ENCODE results near the gene TRMT1. TPM values are rescaled to one million over a fixed set of nuclear protein-coding genes. Genes with fewer than 3 reads are reported as not detected.

The TRMT1 gene
- total RNA-seq, 1 donor from 2014 or later, result 54.2 TPM

GRCh38 chr19:13152974-13153568 is 36.5 kb upstream of the TRMT1 start:
- H3K4me1 Mint-ChIP-seq (ENCODE audit: unreplicated experiment), result peaks cover 46% of the 10 kb centered on the region
- peak overlapping the region; percentile 95 for H3K27ac Mint-ChIP-seq (ENCODE audit: unreplicated experiment)
- peaks cover 34% of the 10 kb centered on the region for H3K27me3 Mint-ChIP-seq (ENCODE audit: unreplicated experiment)
- DNase-seq (ENCODE audit: low spot score), result peak; percentile 97
- no peak for TF ChIP-seq CTCF (IDR thresholded peaks at IDR 0.05; ENCODE audit: unreplicated experiment)
- peaks cover 28% of the 10 kb centered on the region for H3K36me3 Mint-ChIP-seq (ENCODE audit: low read depth, unreplicated experiment)
- H3K4me3 Mint-ChIP-seq (ENCODE audit: unreplicated experiment), result peak overlapping the region; percentile 99
- no peaks in the 10 kb centered on the region for H3K9me3 Mint-ChIP-seq (ENCODE audit: unreplicated experiment)

- TF ChIP-seq CTCF (IDR thresholded peaks at IDR 0.05; ENCODE audit: unreplicated experiment), result no peak
- Mint-ChIP-seq H3K4me3 (ENCODE audit: unreplicated experiment) (peak overlapping the region; percentile 99), H3K9me3 (ENCODE audit: unreplicated experiment) (no peaks in the 10 kb centered on the region), H3K27ac (ENCODE audit: unreplicated experiment) (peak overlapping the region; percentile 95), H3K27me3 (ENCODE audit: unreplicated experiment) (peaks cover 31% of the 10 kb centered on the region), H3K4me1 (ENCODE audit: unreplicated experiment) (peaks cover 42% of the 10 kb centered on the region), H3K36me3 (ENCODE audit: low read depth, unreplicated experiment) (peaks cover 26% of the 10 kb centered on the region)
- no peak for DNase-seq (ENCODE audit: low spot score)
Observed at GRCh38 chr19:13152356-13152973, 35.9 kb upstream of the TRMT1 start.

- peak overlapping the region; percentile 99 for H3K4me3 Mint-ChIP-seq (ENCODE audit: unreplicated experiment)
- DNase-seq (ENCODE audit: low spot score), result peak; percentile 93
- no peaks in the 10 kb centered on the region for H3K9me3 Mint-ChIP-seq (ENCODE audit: unreplicated experiment)
- H3K27ac Mint-ChIP-seq (ENCODE audit: unreplicated experiment), result peak overlapping the region; percentile 99
- peaks cover 28% of the 10 kb centered on the region for H3K36me3 Mint-ChIP-seq (ENCODE audit: low read depth, unreplicated experiment)
- peaks cover 28% of the 10 kb centered on the region for H3K27me3 Mint-ChIP-seq (ENCODE audit: unreplicated experiment)
- peaks cover 39% of the 10 kb centered on the region for H3K4me1 Mint-ChIP-seq (ENCODE audit: unreplicated experiment)
- no peak for TF ChIP-seq CTCF (IDR thresholded peaks at IDR 0.05; ENCODE audit: unreplicated experiment)
Observed at GRCh38 chr19:13151605-13152355, 35.2 kb upstream of the TRMT1 start.

GRCh38 chr19:13150931-13151604 is 34.5 kb upstream of the TRMT1 start:
- Mint-ChIP-seq H3K27ac (ENCODE audit: unreplicated experiment) (peak overlapping the region; percentile 99), H3K27me3 (ENCODE audit: unreplicated experiment) (peaks cover 28% of the 10 kb centered on the region), H3K36me3 (ENCODE audit: low read depth, unreplicated experiment) (peaks cover 28% of the 10 kb centered on the region), H3K4me1 (ENCODE audit: unreplicated experiment) (peaks cover 32% of the 10 kb centered on the region), H3K9me3 (ENCODE audit: unreplicated experiment) (no peaks in the 10 kb centered on the region), H3K4me3 (ENCODE audit: unreplicated experiment) (peak overlapping the region; percentile 99)
- DNase-seq (ENCODE audit: low spot score), result peak; percentile 16
- no peak for TF ChIP-seq CTCF (IDR thresholded peaks at IDR 0.05; ENCODE audit: unreplicated experiment)

Data from endothelial cell (in vitro differentiated cells).